Ovary (tissue), 3 donors: ENCODE results near the gene ZNF254.

Experiments
- CTCF ChIP-seq, 3 donors: fragments of 450-650 bp in 2 of 3; fragments of 200-600 bp in 1 of 3; IDR thresholded peaks; one replicate each; pipeline versions ENCODE4 v1.5.1 to v1.8.0; 2016 to 2022; ENCODE audit warnings: antibody characterized with exemption in 3 of 3, mild to moderate bottlenecking in 1 of 3
- POLR2A ChIP-seq: fragments of 450-650 bp; IDR thresholded peaks from one replicate; pipeline ENCODE4 v1.6.1; 2017; ENCODE audit warnings: antibody characterized with exemption, mild to moderate bottlenecking, moderate library complexity
- donor health status: DM: no; HTN: no; CAD: no.

- TF ChIP-seq POLR2A (no peak), CTCF (IDR thresholded peaks at IDR 0.05) (no peak)
Measured at GRCh38 chr19:24048261-24048660, 38.7 kb upstream of the ZNF254 start.
